HS-27A (cell line): ENCODE results near the gene GIMAP8.
"Not testable (repeated sequence)": the region's sequence is repeated elsewhere in the genome, so short reads cannot be mapped to it uniquely, and the experiment has no call there.

Experiments
- DNase-seq: peaks from one replicate; pipeline ENCODE4 v3.0.0-alpha.2; 2012; ENCODE audit warnings: low read depth, missing footprints

The GIMAP8 gene

GRCh38 chr7:150435390-150436073, 14.9 kb upstream of the GIMAP8 start:
- DNase-seq = no peak

DNA sequence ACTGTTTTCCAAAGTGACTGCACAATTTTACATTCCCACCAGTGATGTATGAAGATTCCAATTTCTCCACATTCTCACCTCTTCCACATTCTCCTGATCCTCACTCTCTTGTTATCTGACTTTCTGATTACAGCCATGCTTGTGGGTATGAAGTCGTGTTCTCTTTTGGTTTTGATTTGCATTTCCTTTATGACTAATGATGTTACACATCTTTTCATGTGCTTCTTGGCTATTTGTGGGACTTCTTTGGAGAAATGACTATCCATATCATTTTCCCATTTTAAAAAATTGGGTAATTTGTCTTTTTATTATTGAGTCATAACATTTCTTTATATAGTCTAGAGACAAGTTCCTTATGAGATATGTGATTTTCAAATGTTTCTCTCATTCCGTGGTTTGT, 10.5 kb upstream of the GIMAP8 start:
- DNase-seq = no peak

- no peak for DNase-seq
Measured at GRCh38 chr7:150441524-150441923, 8.9 kb upstream of the GIMAP8 start.

DNA sequence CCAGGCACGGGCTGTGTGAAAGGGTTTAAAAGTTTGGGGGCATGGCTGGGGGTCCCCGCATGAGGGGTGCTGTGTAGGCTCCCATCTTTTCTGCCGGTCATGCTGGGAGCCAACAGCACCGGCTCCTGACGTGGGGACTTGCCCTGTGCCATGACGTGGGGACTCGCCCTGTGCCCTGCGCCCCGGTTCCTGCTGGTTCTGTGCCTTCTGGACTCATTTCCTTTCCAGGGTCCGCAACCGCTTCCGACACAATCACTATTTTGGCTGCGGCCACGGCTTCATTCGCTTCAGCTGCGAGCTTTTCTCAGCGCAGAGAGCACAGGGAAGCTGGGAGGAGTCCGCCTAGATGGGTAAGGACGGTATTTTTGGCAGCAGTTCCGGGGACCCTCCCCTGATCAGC, 7.6 kb upstream of the GIMAP8 start:
- no peak for DNase-seq

DNA sequence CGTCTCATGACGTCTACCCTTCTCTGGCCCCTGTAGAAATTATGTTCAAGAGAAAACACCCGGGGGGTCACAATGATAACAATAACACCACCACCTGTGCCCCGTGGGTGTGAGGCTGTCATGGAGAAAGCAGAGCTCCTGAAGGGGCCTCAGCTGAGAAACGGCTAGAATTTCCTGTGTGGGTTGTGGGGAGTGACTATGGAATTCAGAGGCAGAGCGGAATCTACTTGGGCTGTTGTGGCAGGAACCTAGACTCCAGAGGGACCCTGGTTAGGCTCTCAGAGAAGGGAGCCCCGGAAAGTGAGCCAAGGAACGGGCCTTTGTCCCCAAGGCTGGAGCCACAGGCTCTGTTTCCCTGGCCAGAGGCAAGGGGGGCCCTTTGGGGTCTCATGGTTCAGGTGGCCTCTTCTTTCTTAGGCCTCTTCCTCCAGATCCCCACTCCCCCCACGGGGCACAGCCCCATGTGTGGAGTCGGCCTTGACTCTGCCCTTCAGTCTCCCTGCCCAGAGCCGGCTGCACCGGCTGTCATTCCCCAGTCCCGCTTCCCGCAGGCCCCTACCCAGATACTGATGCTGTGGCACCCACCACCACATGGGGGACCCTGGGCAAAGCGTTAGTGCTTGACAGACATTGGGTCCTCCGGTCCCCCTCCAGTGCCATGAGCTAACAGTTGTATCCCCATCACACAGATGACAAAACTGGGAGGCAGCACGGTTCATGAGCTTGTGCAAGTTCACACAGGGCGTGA, 6.5 kb upstream of the GIMAP8 start:
- DNase-seq = no peak

DNA sequence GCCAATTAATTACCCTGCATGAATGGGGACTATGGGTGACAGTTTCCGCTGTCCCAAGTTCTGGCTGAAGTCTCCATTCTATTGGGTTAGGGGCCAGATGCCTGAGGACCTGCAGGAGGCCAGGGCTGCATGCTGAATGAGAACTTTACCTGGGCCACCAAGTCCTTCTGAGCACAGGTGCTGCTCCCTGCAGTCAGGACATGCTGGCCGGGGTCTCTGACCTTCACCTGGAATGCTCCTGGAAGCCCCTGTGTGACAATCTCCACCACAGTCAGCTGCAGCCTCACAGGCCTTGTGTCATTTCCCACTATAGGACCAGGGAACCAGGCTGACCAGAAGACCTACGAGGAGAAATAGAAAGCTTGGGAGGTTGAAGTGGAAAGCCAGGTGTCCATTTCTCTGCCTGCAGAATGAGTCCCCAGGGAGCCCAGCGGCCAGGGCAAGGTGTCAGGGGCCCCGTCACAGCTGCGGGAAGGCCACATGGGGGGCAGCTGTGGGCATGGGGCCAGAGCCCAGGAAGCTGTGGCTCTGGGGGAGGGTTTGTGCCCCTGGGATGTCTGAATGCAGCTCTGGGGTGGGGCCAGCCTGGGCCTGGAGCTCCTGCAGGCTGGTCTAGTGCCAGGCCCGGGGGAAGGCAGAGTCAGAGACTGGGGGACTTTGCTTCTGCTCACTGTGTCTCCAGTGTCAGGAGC, 5.6 kb upstream of the GIMAP8 start:
- DNase-seq = no peak

- no peak for DNase-seq
Measured at GRCh38 chr7:150446288-150446938, 4.0 kb upstream of the GIMAP8 start.

DNA sequence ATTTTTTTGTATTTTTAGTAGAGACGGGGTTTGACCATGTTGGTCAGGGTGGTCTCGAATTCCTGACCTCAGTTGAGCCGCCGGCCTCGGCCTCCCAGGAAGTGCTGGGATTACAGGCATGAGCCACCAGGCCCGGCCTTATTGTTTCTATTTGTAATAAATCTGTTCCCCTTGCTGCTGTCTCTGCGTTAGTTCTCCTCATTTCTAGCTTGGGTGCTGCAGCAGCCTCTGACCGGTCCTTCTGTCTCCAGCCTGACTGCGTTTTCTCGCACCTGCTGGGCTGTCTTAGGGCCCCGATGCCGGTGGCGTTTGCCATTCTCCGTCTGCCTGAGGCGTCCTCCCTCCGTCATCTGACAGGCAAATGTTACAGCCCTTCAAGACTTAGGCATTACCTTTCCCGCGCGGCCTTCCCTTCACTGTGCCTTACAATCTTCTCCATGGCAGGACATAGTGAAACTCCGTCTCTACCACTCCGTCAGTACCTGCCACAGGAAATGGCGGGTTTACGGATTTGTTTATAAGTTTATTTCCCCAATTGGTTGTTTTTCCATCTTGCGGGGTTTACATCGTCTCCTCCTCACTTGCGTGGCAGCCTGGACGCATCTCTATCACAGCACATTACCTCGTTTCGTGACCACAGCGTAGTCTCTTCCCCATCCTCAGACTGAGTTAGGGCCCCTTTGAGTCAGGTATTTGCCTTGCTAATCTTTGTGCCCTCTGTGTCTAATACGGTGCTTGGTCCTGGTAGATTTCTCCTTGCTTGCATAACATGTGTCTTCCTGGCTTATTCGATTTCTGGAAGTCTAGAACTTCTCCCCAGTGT, 2.3 kb upstream of the GIMAP8 start:
- no peak for DNase-seq

- no peak for DNase-seq
Measured at GRCh38 chr7:150448789-150449147, 1.7 kb upstream of the GIMAP8 start.

GRCh38 chr7:150449206-150449952, 1.1 kb upstream of the GIMAP8 start:
- DNase-seq = no peak

- DNase-seq = no peak
Measured at GRCh38 chr7:150451097-150451793, 815 bp downstream of the GIMAP8 start.

- no peak for DNase-seq
Measured at GRCh38 chr7:150451833-150452461, 1.5 kb downstream of the GIMAP8 start.

DNA sequence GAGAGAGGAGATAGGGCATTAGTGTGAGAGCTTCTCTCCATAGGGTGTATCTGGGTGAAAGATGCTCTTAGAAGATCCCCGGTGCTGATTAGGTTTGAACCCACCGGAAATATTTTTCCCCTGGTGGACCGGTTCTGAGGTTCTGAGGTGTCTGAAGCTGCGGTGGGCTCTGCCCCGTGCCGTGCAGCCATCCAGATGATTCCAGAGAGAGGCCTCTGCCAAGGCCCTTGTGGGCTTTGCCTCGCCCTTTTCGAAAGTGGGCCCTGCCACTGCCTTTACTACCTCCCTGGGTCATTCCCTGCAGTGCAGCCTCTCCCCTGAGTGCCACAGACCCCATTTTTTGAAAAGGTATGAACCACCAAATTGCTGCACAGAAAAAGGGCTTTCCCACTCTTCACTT, 2.8 kb downstream of the GIMAP8 start:
- no peak for DNase-seq

DNA sequence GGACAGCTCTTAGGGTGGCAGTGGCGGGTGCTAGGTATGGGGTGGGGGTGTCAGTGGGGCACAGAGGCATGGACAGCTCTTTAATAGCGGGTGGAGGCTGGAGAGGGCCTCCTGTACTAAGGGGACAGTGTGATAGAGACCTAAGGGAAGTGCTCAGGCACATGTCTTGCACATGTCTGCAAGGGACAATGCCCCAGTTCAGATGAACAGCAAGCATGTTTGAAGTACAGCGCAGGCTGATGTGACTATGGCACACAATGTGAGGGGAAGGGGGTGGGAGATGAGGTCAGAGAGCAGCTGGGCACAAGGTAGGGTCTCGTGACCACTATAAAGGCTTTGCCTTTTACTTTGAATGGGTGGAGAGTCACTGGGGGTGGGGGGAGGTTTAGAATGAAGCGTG, 3.5 kb downstream of the GIMAP8 start:
- no peak for DNase-seq

DNA sequence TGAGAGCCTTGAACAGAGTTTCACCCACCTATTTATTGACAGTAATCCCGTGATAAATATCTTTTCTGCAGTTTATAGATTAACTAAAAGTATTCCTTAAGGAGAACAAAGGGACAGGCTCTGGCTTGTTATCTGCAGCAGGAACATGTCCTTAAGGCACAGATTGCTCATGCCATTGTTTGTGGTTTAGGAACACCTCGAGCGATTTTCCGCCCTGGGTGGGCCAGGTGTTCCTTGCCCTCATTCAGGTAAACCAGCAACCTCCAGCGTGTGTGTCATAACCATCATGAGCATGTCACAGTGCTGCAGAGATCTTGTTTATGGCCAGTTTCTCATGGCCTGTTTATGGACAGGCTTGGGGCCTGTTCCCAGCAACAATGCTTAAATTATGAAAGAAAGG, 6.6 kb downstream of the GIMAP8 start:
- not testable (repeated sequence) for DNase-seq

GRCh38 chr7:150458235-150458634, 7.8 kb downstream of the GIMAP8 start:
- DNase-seq = no peak

DNA sequence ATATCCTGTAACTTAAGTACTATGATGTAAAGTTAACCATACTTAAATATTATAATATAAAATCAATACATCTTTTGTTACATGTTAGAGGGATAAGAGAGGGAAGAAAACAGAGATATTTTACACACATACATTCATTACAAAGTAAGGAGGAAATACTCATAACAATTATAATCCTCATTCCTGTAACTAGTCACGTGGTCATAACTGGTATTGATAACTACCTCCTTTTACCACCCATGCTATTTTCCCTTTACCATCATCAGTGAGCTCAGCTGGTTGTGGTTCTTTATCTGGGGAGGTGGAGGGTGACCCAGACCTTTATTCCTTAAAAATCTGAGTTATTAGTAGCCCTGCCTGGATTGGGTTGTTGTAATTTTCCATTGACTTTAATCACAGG, 8.3 kb downstream of the GIMAP8 start:
- DNase-seq = no peak

DNA sequence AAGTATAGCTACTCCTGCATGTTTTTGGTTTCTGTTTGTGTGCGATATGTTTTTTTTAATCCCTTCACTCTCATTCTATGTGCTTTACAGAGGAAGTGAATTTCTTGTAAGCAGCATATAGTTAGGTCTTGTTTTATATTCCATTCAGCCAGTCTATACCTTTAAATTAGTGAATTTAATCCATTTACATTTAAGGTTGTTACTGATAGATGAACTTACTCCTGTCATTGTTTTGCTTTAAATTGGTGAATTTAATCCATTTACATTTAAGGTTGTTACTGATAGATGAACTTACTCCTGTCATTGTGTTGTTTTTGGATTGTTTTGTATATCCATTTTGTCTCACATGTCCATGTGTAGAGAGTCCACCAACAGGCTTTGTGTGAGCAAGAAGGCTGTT, 11.1 kb downstream of the GIMAP8 start:
- no peak for DNase-seq

GRCh38 chr7:150462413-150462812, 12.0 kb downstream of the GIMAP8 start:
- no peak for DNase-seq

GRCh38 chr7:150463461-150463860, 13.0 kb downstream of the GIMAP8 start:
- DNase-seq = no peak
